NCI-H748 (cell line): ENCODE results near the gene RHOT2.

Experiments
- DNase-seq: peaks from one replicate; lab custom pipeline; 2025; ENCODE audit not compliant: unreplicated experiment; lab: John Stamatoyannopoulos, UW

Gene RHOT2

GRCh38 chr16:669666-670065 lies 1.7 kb downstream of the RHOT2 start:
- no peak for DNase-seq

GRCh38 chr16:670485-671352 lies 2.8 kb downstream of the RHOT2 start:
- no peak for DNase-seq

GRCh38 chr16:671353-672131 lies 3.6 kb downstream of the RHOT2 start:
- DNase-seq = no peak

- DNase-seq = no peak
These were observed 4.4 kb downstream of the RHOT2 start for GRCh38 chr16:672371-672770.

- no peak for DNase-seq
These were observed 4.9 kb downstream of the RHOT2 start for GRCh38 chr16:672851-673250.

GRCh38 chr16:673399-673991 lies 5.6 kb downstream of the RHOT2 start:
- DNase-seq = no peak

GRCh38 chr16:674214-674881 lies 6.4 kb downstream of the RHOT2 start:
- DNase-seq = no peak

GRCh38 chr16:674968-675883 lies 7.3 kb downstream of the RHOT2 start, which contains the start of gene RHBDL1:
Gene RHBDL1, plus strand, starts transcription at chr16:675671. Its CDS starts 120 bp downstream, at chr16:675791.
- peak; percentile 20 for DNase-seq

GRCh38 chr16:675884-676564 lies 8.1 kb downstream of the RHOT2 start:
- DNase-seq = no peak

- no peak for DNase-seq
These were observed 8.6 kb downstream of the RHOT2 start for GRCh38 chr16:676565-676902.

- DNase-seq = peak; percentile 86
These were observed 9.0 kb downstream of the RHOT2 start for GRCh38 chr16:676913-677312.

- DNase-seq = peak; percentile 79
These were observed 9.6 kb downstream of the RHOT2 start for GRCh38 chr16:677316-678190.

GRCh38 chr16:678209-678857 lies 10.4 kb downstream of the RHOT2 start:
- DNase-seq = no peak

- peak; percentile 80 for DNase-seq
These were observed 11.2 kb downstream of the RHOT2 start for GRCh38 chr16:678858-679813.

- peak; percentile 86 for DNase-seq
These were observed 12.1 kb downstream of the RHOT2 start, which contains the start of gene STUB1 for GRCh38 chr16:679814-680624. Gene STUB1, plus strand, starts transcription at chr16:680410. Its CDS starts 116 bp downstream, at chr16:680526.

- no peak for DNase-seq
These were observed 12.7 kb downstream of the RHOT2 start for GRCh38 chr16:680625-680945.
